GM12878 (cell line): ENCODE results near the gene PITPNC1. TPM values are rescaled to one million over a fixed set of nuclear protein-coding genes. Genes with fewer than 3 reads are reported as not detected.

Experiments used
- ATAC-seq: fragments of 200-7000 bp; cut with Tn5 transposase; 3 replicates; pipeline ENCODE4 v1.9.1; 2020; ENCODE audit warnings: mild to moderate bottlenecking, moderate library complexity
- BruUV-seq: library from RNA; stranded (reverse); fragments of 400-500 nt; replicated peaks from 2 replicates; lab custom pipeline; 2021; lab: Mats Ljungman, UMichigan
- CTCF ChIA-PET: fragments of 300-600 bp; sonication (Branson Sonifier 250); formaldehyde crosslinking; extraction: SDS; loops from one replicate; lab custom pipeline; 2021; ENCODE audit warnings: inconsistent platforms; lab: Yijun Ruan, JAX
- POLR2A ChIA-PET: fragments of 350-600 bp; formaldehyde crosslinking; extraction: SDS; loops from one replicate; lab custom pipeline; 2021; ENCODE audit warnings: inconsistent platforms; lab: Charles Lee
- RAD21 ChIA-PET: fragments of 300-600 bp; sonication (Branson Sonifier 250); formaldehyde crosslinking; loops from one replicate; lab custom pipeline; 2023; ENCODE audit warnings: antibody characterized with exemption; ENCODE audit not compliant: unreplicated experiment; lab: Charles Lee
- SMC1A ChIA-PET: fragments of 300-600 bp; sonication (Branson Sonifier 250); formaldehyde crosslinking; loops from one replicate; lab custom pipeline; 2023; ENCODE audit not compliant: unreplicated experiment, uncharacterized antibody; lab: Charles Lee
- DNase-seq: peaks from one replicate; pipeline ENCODE4 v3.0.0-alpha.2; 2011; ENCODE audit warnings: low read depth, low spot score
- FAIRE-seq: peaks from 3 replicates; lab custom pipeline; 2011; peaks lifted over from hg19 to GRCh38; lab: Jason Lieb, UNC
- H2AFZ ChIP-seq: 2 replicates; pipeline ENCODE4 v1.6.0; 2011; ENCODE audit warnings: low read depth, low read length, control low read depth; ENCODE audit not compliant: control insufficient read depth
- H3K27ac ChIP-seq: 2 replicates; pipeline ENCODE4 v1.5.1; 2011; ENCODE audit warnings: control low read depth; ENCODE audit not compliant: control insufficient read depth, insufficient read depth
- H3K27me3 ChIP-seq, 2 experiments: replicated peaks in 1 of 2; 2 replicates each; pipeline versions ENCODE4 v1.6.0 to v1.6.1; 2011; ENCODE audit warnings: low read length in 1 of 2; ENCODE audit not compliant: control insufficient read depth in 2 of 2, insufficient read depth in 2 of 2
- H3K36me3 ChIP-seq, 2 experiments: 2 replicates each; pipeline ENCODE4 v1.5.1; 2011; ENCODE audit warnings: low read length in 1 of 2; ENCODE audit not compliant: control insufficient read depth in 2 of 2, insufficient read depth in 2 of 2
- H3K4me1 ChIP-seq: 2 replicates; pipeline ENCODE4 v1.6.1; 2011; ENCODE audit warnings: mild to moderate bottlenecking, low read length, moderate library complexity, mixed read lengths; ENCODE audit not compliant: control insufficient read depth, insufficient read depth
- H3K4me2 ChIP-seq: 2 replicates; pipeline ENCODE4 v1.6.0; 2011; ENCODE audit warnings: control low read depth; ENCODE audit not compliant: control insufficient read depth, insufficient read depth
- H3K4me3 ChIP-seq: fragments of 200-600 bp; sonication (generic); 2 replicates; pipeline ENCODE4 v1.5.1; 2016
- H3K79me2 ChIP-seq: 2 replicates; pipeline ENCODE4 v1.6.0; 2011; ENCODE audit warnings: low read length; ENCODE audit not compliant: control insufficient read depth, insufficient read depth
- H3K9ac ChIP-seq: 2 replicates; pipeline ENCODE4 v1.8.0; 2011; ENCODE audit warnings: low read length, control low read depth, mixed read lengths; ENCODE audit not compliant: control insufficient read depth, insufficient read depth
- H3K9me3 ChIP-seq: replicated peaks from 3 replicates; pipeline ENCODE4 v1.5.1; 2011; ENCODE audit warnings: mild to moderate bottlenecking, low read length; ENCODE audit not compliant: control insufficient read depth, insufficient read depth
- H4K20me1 ChIP-seq: 2 replicates; pipeline ENCODE4 v1.6.0; 2011; ENCODE audit not compliant: control insufficient read depth, insufficient read depth
- BCL11A ChIP-seq: IDR thresholded peaks from 2 replicates; pipeline ENCODE4 v1.6.1; 2011; ENCODE audit warnings: low read depth, low read length
- CHD1 ChIP-seq: IDR thresholded peaks from 2 replicates; pipeline ENCODE4 v1.6.1; 2012; ENCODE audit warnings: low read depth, low read length, improper control_type of control experiment
- E2F8 ChIP-seq: fragments of 450-650 bp; IDR thresholded peaks from 2 replicates; pipeline ENCODE4 v1.6.1; 2018; ENCODE audit warnings: mild to moderate bottlenecking, low read depth, moderate library complexity; ENCODE audit not compliant: partially characterized antibody
- ETV6 ChIP-seq, 2 experiments: fragments of 450-650 bp in 1 of 2; IDR thresholded peaks in 1 of 2; conservative IDR thresholded peaks in 1 of 2; 2 replicates each; pipeline ENCODE4 v1.6.1; 2014; ENCODE audit warnings: antibody characterized with exemption in 1 of 2, borderline replicate concordance in 1 of 2, low read depth in 1 of 2, mild to moderate bottlenecking in 1 of 2, moderate library complexity in 1 of 2
- HDAC2 ChIP-seq: fragments of 200-600 bp; sonication (generic); IDR thresholded peaks from 2 replicates; pipeline ENCODE4 v1.6.1; 2017
- HDAC6 ChIP-seq: fragments of 200-600 bp; sonication (generic); IDR thresholded peaks from one replicate; pipeline ENCODE4 v1.8.0; 2017; ENCODE audit warnings: antibody characterized with exemption; ENCODE audit not compliant: unreplicated experiment
- RBBP5 ChIP-seq: fragments of 200-600 bp; sonication (generic); conservative IDR thresholded peaks from 2 replicates; pipeline ENCODE4 v1.6.1; 2016
- WGBS: methylation state at CpG from one replicate; pipeline ENCODE4 v1.1.6; 2016; ENCODE audit warnings: low lambda C conversion rate; ENCODE audit not compliant: insufficient replicate concordance, insufficient coverage; ENCODE audit errors: missing lambda C conversion rate; 5-methylcytosine and 5-hydroxymethylcytosine counted together
- in situ Hi-C: fragments of 300-500 bp; cut with MboI; formaldehyde crosslinking; loops from 9 replicates; pipeline ENCODE4 v1.14.3; 2018; ENCODE audit warnings: mixed read lengths
- intact Hi-C: fragments of 100-400 bp; cut with micrococcal nuclease; formaldehyde crosslinking; loops from one replicate; pipeline ENCODE4 v1.14.2; 2022; ENCODE audit not compliant: unreplicated experiment
- polyA plus RNA-seq, 11 experiments: library from polyadenylated mRNA; depleted of rRNA in 4 of 11; unstranded in 6 of 11; stranded (reverse) in 5 of 11; fragments of >200 nt; fragmentation: Nextera tagmentation in 4 of 11; fragmentation: Illumina TruSeq in 1 of 11; extraction: Ambion mirVana in 4 of 11; extraction: Trizol in 1 of 11; gene quantifications; 1 replicate in 1 of 11; 2 replicates in 10 of 11; pipeline versions ENCODE4 v1.2.1 to v1.2.3, GENCODE V29; 2011 to 2016; ENCODE audit warnings: inconsistent platforms in 2 of 11, missing spikeins in 2 of 11, low read depth in 1 of 11
- total RNA-seq, 4 experiments: library from RNA; depleted of rRNA in 3 of 4; stranded (reverse); fragments of >200 nt in 3 of 4; fragmentation: Illumina TruSeq in 1 of 4; extraction: Trizol in 1 of 4; gene quantifications; 2 replicates each; pipeline versions ENCODE4 v1.2.1 to v1.2.3, GENCODE V29; 2013 to 2021

PITPNC1 gene
- total and polyA plus RNA-seq, 10 of the 15 experiments (the other 5 are each of a cell fraction or from before 2014, with no cell fraction given), result 12.2 to 62.4 (median 47.3) TPM

DNA sequence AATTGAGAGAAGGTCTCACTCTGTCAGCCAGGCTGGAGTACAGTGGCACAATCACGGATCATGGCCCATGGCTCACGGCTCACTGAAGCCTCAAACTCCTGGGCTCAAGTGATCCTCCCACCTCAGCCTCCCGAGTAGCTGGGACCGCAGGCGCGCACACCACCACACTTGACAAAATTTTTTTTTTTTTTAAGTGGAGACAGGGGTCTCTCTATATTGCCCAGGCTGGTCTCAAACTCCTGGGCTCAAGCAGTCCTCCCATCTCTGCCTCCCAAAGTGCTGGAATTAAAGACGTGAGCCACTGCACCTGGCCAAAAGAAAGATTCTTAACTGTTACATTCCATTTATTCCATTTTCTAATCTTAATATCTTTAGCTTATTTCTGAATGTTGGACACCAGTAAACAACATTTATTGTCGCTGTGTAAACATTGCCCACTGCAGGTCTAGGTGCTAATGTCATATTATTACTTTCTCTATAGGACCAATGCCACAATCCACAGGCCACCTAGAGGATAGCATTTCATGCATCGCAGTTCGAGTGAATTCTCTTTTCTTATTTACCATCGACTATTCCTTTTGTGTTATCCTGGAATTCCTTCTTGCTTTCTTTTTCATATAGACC, 123.7 kb downstream of the PITPNC1 start (continued):
- no peak for TF ChIP-seq E2F8
- no peak for TF ChIP-seq ETV6 (conservative IDR thresholded peaks at IDR 0.05 in 1 of 2, IDR thresholded peaks at IDR 0.05 in 1 of 2; ENCODE audit: borderline replicate concordance in 1 of 2, low read depth in 1 of 2)
- TF ChIP-seq BCL11A, result no peak
- TF ChIP-seq RBBP5, result no peak
- no peak for TF ChIP-seq CHD1

DNA sequence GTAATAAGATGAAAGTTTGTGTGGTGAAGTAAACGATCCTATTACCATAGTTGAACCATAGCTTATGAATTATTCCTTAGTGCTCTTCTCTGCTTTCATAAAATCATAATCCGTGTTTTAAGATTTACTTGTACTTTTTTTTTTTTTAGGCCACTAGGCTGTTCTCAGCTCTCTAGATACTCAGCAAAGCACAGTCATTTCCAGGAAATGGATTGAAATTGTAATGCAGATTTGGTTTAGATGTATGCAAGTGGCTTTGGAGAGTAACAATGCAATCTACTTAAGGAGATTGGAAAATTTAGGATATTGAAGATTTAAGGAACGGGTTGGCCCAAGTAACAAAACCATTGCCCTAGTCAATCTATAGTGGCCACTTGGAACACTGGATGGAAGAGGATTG, 125.1 kb downstream of the PITPNC1 start:
- Histone ChIP-seq H3K36me3 (no peaks in the 10 kb centered on the region), H3K4me1 (no peaks in the 10 kb centered on the region), H3K9ac (no peak overlapping the region), H4K20me1 (no peaks in the 10 kb centered on the region; the same call in 1 of the 2 replicates), H2AFZ (no peak overlapping the region), H3K27me3 (no peaks in the 10 kb centered on the region), H3K79me2 (peaks cover 2% of the 10 kb centered on the region), H3K9me3 (no peaks in the 10 kb centered on the region), H3K4me2 (no peak overlapping the region), H3K4me3 (no peak overlapping the region), H3K27ac (no peak overlapping the region)
- no TSS peak for BruUV-seq
- in situ Hi-C loops, result no loop called here
- 39% methylated on average over 3 of the region's 3 CpGs for WGBS
- ChIA-PET SMC1A (interaction anchor here (0.6 to 1.4 kb wide), 3 partner anchors 9 to 758 kb away, joined by 3 to 4 read pairs (median 3); no protein-coding TSS in a partner anchor), RAD21 (no interaction called here), CTCF (interaction anchor here (0.6 to 1.9 kb wide), 4 partner anchors 14 to 153 kb away, joined by 3 to 4 read pairs (median 3); no protein-coding TSS in a partner anchor), POLR2A (interaction anchor here (1.3 kb wide), 1 partner anchor 9 kb away, joined by 5 read pairs; no protein-coding TSS in a partner anchor)
- FAIRE-seq (no peak), DNase-seq (no peak), ATAC-seq (no peak)
- intact Hi-C loops, result no loop called here
- TF ChIP-seq HDAC2, result no peak
- TF ChIP-seq HDAC6, result no peak
